A549 (cell line): ENCODE data around the gene DOK5.

Experiments
- POLR2A ChIP-seq: IDR thresholded peaks from 2 replicates; pipeline ENCODE4 v1.6.1; 2012; ENCODE audit warnings: mild to moderate bottlenecking, low read length
- ZNF302 ChIP-seq: fragments of 250-450 bp; sonication (Bioruptor Pico); IDR thresholded peaks from 2 replicates; pipeline ENCODE4 v1.9.0; 2021; ENCODE audit warnings: inconsistent platforms, mild to moderate bottlenecking, moderate library complexity
- TF ChIP-seq, protein P1 (sequence below): IDR thresholded peaks from 2 replicates; pipeline ENCODE4 v1.6.1; 2012
- TF ChIP-seq, protein P2 (sequence below): fragments of 450-650 bp; IDR thresholded peaks from 2 replicates; pipeline ENCODE4 v1.6.1; 2014; ENCODE audit warnings: antibody characterized with exemption
- TF ChIP-seq, protein P3 (sequence below): fragments of >200 bp; sonication (Bioruptor Twin); formaldehyde crosslinking; IDR thresholded peaks from 3 replicates; pipeline ENCODE4 v1.5.1; 2016

DNA sequence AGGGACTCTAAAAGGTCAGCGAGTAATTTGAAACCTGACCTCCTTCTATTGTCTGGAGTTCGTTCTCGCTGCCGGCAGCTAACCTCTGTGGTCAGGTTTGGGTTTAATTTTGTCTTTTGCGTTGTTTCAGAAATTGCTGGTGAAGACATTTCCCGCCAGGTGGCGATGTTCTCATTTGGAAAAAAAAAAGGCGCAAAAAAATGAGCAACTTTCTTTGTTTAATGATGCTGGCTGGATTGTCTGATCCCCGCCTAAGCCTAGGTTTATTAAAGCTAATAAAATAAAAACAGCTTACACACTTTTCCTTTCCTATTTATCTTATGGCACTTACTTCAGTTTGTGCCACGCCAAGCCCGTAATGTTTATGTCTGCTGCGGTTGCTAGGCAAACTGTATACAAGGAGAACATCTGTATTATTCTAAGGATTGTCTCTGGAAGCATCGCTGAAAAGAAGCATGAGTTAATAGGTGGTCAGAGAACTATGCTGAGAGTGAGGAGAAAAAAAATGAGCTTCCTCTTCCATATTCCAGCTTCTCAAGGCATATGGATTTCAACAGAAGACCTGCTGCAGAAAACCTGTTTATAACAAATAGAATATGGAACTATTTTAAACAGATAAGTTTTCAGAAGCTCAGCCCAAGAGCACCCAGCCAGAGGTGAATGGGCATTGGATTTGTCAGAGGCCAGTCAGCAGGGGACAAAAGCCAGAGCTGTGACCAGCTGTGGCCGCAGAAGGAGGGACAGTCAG lies 205.7 kb downstream of the DOK5 start:
- TF ChIP-seq, protein P1, sequence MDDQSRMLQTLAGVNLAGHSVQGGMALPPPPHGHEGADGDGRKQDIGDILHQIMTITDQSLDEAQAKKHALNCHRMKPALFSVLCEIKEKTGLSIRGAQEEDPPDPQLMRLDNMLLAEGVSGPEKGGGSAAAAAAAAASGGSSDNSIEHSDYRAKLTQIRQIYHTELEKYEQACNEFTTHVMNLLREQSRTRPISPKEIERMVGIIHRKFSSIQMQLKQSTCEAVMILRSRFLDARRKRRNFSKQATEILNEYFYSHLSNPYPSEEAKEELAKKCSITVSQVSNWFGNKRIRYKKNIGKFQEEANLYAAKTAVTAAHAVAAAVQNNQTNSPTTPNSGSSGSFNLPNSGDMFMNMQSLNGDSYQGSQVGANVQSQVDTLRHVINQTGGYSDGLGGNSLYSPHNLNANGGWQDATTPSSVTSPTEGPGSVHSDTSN = no peak
- TF ChIP-seq, protein P2, sequence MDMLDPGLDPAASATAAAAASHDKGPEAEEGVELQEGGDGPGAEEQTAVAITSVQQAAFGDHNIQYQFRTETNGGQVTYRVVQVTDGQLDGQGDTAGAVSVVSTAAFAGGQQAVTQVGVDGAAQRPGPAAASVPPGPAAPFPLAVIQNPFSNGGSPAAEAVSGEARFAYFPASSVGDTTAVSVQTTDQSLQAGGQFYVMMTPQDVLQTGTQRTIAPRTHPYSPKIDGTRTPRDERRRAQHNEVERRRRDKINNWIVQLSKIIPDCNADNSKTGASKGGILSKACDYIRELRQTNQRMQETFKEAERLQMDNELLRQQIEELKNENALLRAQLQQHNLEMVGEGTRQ = no peak
- TF ChIP-seq, protein P3, sequence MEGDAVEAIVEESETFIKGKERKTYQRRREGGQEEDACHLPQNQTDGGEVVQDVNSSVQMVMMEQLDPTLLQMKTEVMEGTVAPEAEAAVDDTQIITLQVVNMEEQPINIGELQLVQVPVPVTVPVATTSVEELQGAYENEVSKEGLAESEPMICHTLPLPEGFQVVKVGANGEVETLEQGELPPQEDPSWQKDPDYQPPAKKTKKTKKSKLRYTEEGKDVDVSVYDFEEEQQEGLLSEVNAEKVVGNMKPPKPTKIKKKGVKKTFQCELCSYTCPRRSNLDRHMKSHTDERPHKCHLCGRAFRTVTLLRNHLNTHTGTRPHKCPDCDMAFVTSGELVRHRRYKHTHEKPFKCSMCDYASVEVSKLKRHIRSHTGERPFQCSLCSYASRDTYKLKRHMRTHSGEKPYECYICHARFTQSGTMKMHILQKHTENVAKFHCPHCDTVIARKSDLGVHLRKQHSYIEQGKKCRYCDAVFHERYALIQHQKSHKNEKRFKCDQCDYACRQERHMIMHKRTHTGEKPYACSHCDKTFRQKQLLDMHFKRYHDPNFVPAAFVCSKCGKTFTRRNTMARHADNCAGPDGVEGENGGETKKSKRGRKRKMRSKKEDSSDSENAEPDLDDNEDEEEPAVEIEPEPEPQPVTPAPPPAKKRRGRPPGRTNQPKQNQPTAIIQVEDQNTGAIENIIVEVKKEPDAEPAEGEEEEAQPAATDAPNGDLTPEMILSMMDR = peak; percentile 51
- TF ChIP-seq POLR2A (no peak), ZNF302 (CRISPR knock-in tag) (no peak)
